GM03348 (cell line): ENCODE data around the gene FAM170A.

Source experiments
- DNase-seq: peaks from one replicate; pipeline ENCODE4 v3.0.0; 2012; ENCODE audit warnings: low spot score

FAM170A gene

GRCh38 chr5:119629339-119629738, at the start of gene FAM170A:
FAM170A (plus strand) TSS chr5:119629558; CDS start chr5:119629769, 211 bp downstream.
- DNase-seq = no peak

- DNase-seq = no peak
Measured at GRCh38 chr5:119582987-119583386, 46.4 kb upstream of the FAM170A start.

DNA sequence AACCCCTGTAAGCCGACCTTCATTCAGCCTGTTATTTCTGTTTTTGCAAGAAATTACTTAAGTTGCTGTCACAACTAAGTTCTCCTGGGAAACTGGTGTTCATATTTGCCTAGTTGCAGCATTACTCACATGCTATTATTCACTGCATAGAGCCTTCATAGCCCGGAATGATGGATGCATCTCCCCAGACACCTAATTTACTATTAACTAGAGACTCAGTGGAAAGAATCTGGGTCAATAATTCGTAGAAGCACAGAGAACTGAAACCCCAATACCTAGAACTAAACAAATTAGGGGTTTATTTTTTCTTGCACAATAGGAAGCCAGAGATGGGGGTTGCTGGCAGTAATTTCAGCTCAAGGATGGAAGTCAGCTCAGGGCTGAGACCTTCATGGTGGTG, 45.7 kb upstream of the FAM170A start:
- no peak for DNase-seq

DNA sequence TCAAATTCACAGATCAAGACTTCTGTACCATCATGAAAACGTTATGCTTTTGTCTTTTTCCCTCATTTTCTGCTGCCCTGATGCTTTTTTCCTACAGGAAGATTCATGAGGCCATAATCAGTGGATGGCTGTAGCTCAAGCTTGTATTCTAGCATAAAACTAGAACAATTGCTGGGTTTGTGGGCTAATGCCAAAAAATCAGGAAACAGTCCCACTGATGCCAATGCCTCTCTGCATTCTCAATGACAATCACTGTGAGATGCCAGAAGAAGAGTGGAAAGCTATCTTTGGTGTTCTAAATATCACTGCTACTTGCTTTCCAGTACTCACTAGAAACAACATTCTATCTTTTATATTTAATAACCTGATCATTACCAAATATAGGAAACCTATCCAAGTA, 33.3 kb upstream of the FAM170A start:
- no peak for DNase-seq

DNA sequence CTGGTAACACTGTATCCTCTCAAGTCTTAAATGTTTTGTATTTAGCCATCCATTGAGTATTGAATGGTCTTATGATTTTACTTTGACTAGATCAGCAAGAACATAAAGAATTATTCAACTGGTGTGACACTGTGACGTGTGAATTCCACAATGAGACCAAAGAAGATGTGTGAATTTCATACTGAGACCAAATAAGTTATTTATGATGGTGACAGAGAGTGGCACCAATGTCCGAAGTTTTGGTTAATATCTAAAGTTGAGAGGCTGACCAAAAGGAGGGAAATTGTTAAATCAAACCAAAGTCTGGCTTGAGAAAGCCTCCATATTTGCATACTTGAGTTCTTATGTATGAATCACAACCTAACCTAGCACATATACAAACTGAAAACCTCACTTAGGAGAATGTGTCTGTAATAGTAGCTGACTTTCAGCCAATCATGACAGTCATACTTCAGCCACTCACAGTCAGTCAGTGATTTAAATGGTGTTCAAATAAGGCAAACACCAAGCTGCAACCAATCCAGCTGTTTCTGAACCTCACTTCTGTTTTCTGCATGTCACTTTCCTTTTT, 31.5 kb upstream of the FAM170A start:
- DNase-seq = no peak

- no peak for DNase-seq
Measured at GRCh38 chr5:119613937-119614336, 15.4 kb upstream of the FAM170A start.

- DNase-seq = no peak
Measured at GRCh38 chr5:119614838-119615237, 14.5 kb upstream of the FAM170A start.

- no peak for DNase-seq
Measured at GRCh38 chr5:119626086-119626485, 3.3 kb upstream of the FAM170A start.

DNA sequence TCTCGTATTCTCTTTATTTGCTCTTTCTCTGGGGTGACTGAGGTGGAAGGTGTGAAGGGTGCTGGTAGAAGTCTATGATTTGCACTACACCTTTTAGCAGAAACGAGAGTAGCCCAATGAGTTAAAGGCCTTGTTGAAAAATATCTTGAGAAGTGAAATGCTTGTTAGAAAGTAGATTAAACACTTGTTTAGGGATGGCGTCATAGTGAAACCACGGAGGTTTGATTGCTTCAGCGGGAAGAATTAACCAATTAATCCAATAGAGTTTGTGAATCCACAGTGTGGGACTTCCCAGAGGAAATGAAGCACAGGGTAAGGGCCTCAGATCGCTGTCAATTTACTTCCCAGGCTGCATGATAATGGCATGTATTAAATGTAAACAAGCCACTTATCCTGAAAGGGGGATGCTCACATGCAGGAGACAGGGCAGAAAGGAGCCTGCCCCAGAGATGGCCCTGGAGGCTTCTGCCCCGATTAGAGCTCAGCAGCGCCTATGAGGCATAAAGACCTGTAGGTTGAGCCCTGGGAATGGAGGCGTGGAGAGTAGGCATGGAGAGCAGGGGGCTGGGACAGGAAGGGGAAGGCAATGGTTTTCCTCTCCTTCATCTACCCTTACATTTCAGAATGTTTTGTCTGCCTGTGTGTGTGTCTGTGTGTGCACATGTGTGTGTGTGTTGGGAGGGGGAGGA, 1.5 kb downstream of the FAM170A start:
- no peak for DNase-seq

DNA sequence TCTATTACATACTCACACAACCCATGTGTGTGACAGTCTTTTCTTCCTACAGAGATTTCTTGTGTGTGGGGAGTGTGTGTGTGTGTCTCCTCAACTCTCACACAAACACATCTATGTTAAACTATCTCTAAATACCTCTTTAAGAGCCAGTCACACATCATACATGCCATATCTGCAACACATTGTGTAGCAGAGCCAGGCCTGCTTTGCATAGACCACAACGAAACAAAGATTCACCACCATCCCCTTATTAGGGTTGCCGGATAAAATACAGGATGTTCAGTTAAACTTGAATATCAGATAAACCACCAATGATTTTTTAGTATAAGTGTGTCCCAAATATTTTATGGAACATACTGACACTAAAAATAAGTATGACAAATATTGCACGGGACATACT, 2.3 kb downstream of the FAM170A start:
- DNase-seq = no peak

GRCh38 chr5:119651486-119651885, 22.1 kb downstream of the FAM170A start:
- DNase-seq = no peak

DNA sequence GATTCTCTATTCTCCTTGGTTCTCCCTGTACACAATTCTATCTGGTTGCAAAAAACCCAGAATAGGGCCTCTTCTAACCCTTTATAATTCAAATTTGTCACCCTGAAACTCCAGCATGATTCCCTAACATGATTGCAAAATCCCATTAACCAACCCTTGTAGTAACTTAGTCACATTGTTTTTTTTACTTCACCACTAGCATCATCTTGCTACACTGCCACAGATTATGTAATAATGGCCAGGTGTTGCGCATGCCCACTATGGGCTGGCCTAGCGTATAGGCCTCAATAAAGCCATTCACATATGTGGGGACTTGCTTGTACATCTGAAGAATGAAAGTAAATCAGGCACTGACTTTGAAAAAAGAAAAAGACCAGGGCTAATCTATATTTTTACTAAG, 25.7 kb downstream of the FAM170A start:
- DNase-seq = no peak

- DNase-seq = no peak
Measured at GRCh38 chr5:119656023-119656422, 26.7 kb downstream of the FAM170A start.

- DNase-seq = no peak
Measured at GRCh38 chr5:119666542-119666941, 37.2 kb downstream of the FAM170A start.

DNA sequence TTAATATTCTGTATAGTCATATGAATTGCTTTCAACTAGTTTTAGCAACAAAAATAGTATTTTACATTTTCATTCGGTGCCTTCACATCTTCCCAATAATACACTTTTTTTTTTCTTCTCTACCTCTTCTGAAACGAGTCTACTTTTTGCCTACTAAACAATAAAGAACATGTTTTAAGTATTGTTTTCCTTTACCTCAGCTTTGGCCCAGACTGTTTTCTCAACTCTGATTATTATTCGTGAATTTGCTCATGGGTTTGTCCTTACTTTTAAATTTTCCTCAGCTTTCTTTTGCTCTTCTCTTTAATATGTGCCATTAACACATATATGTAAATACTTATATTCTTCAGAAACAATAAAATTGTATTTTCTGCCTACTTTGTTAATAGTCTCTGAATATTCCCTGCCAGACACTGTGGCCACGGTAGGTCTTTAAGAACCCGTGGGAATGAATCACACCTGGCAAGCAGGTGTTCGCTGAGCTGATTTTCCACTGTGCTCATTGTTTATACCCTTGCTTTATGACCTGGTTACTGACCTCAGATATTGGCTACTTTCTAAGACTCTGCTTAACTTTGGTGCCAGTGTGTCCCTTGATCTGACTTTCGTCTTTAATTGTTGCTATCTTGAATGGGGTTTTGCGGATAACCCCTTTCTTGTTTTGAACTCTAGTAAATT, 49.1 kb downstream of the FAM170A start:
- no peak for DNase-seq

- DNase-seq = no peak
Measured at GRCh38 chr5:119680080-119680479, 50.7 kb downstream of the FAM170A start.

DNA sequence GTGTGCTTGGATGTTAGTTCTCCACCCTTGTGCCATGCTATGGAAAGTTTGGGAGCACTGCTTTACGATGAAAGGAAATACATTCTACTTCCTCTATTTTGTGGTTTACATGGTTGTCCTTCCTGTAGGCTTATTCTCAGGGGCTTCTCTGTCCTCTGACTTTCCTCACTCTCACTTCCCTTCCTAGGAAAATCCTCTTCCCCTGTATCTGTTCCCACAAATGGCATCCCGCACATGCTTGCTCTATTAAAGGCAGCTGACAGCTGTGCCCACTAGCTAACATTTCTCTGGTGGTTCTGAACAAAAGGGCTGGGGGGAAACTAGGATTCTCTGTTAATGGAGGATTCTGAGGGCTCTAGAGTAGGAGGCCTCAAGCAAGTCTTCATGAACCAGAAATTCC, 52.4 kb downstream of the FAM170A start:
- DNase-seq = no peak

DNA sequence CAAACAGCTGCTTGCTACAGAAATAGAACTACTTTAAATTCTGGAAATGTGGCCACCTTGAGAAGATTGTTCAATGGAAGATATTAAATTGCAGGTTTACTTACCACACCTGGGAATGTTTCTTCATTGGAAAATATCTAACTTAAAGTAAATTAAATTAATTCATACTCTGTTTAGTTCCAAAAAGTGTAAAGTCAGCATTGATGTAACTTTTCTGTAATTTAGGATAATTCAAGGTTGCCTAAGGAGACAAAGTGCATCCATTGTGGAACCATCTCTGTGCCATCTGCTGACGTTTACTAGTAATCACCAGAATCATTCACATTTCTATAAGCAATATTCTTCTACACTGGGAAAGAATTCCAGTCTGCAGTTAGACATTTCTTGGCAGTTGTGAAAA, 53.0 kb downstream of the FAM170A start:
- DNase-seq = no peak
